ENCODE measurements around the gene ZNF22.
"Not testable (repeated sequence)": the region's sequence is repeated elsewhere in the genome, so short reads cannot be mapped to it uniquely, and the experiment has no call there.

ZNF22 gene

DNA sequence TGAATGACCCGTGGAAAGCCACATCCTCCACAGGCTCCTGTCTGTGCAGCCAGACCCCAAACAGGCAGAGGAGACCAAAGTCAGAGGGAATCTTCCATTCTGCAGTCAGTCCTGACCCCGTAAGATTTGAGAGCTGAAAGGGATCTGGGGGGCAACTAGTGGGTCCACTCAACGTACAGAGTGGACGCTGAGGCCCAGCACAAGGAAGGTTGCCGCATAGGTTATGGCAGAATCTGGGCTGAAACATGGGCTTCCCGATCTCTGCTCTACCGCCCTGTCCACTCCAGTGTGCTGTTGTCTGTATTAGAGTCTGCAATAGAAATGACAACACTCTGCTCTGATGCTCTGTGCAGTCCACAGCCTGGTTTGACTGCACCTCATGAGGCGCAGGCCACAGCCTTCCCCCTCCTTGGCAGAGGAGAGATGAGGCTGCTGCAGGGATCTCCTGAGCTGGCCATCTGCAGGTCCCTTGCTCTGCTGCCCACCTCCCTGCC lies 7.9 kb upstream of the ZNF22 start:
- no peak for DNase-seq

DNA sequence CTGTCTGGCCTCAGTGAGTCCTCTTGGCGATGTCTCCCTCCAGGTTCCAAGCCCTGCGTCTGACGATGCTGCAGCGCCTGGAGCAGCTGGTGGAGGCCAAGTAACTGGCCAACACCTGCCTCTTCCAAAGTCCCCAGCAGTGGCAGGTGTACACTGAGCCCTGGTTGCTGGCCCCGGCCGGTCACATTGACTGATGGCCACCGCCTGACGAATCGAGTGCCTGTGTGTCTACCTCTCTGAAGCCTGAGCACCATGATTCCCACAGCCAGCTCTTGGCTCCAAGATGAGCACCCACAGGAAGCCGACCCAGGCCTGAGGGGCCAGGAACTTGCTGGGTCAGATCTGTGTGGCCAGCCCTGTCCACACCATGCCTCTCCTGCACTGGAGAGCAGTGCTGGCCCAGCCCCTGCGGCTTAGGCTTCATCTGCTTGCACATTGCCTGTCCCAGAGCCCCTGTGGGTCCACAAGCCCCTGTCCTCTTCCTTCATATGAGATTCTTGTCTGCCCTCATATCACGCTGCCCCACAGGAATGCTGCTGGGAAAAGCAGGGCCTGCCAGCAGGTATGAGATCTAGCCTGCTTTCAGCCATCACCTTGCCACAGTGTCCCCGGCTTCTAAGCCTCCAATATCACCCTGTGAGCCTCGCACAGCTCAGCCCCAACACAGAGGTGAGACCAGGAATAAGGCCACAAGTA lies 7.3 kb upstream of the ZNF22 start:
- DNase-seq: no peak

DNA sequence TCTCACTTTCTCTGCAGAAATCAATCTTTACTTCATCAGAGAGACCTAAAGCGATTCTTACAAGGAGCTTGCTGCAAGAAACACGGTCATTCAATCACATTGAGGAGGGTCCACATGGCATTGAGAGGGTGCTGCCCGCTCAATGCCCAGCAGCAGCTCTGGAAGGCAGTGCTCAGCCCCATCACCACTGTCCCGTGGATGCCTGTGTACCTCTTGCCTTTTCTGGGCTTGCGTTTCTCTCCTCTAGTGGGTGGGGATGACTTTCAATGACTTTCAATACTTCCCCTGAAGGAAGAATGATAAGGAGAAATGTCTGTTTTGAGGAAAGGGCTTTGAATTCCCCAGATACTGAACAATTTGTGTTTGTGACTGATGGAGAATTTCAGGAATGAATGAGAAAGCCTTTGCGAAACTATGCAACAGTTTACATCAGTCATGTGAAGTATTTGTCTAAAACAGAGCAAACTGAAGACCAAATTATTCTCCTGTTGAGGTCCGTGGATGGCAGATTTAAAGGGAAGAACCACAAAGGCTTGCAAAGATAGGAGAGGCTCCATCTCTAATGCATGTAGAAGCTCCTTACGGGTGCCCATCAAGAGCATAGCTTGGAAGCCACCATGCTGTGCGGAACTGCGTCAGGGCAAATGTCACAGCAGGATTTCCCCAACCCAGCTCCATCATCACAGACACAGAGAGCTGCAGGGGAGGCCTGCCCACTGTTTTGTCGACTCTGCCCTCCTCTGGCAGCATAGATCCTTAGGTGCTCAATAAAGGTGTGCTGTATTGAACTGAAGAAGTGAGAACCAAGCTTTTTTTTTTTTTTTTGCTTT lies 6.6 kb upstream of the ZNF22 start:
- DNase-seq: no peak

DNA sequence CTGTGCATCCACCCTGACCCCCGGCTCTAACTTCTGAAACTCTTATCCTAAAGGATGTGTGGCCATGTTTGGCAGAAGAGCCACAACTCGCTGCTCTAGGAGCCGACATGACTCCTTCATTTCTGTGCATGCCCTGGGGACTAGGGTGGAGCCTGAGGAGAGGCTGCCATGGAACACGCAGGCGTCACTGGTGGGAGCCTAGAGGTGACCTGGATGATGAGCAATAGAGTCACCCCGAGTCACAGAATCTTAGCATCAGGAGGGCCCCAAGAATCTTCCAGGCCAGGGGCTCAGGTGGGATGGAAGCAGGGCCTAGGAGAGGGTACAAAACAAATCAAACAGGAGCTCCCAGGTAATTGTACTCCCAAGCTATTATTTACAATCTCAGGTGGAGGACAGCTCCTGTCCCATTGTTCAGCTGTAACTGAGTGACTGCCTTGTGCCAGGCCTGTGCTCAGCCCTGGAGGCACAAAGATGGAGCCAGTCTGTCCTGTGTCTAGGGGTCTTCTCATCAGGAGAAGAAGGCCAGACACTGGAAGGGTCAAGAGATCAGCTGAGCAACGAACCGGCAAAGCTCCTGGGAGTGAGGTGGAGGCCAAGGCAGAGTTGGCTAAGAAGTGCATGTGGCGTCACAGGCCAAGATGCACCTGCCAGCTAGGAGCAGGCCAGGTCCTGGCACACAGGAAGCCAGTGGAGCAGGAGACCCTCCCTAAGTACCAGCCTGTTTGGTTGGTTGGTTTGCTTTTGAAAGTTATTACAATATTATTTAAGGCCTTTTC lies 5.8 kb upstream of the ZNF22 start:
- no peak for DNase-seq

DNA sequence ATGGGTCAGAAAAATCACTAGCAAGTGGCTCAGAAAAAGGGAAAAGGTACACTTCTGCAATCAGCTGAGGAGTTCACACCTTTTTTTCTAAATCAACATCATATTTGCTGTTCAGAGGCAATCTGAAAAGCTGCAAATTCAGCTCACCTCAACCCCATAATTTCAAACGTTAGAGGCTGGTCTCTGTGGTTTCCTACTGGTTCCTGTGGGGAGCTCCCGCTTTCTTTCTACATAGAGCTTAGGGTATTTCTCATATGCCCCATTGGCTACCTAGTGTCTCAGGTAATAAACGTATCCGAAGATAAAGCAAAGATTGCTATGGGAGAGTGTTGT lies 5.2 kb upstream of the ZNF22 start:
- no peak for DNase-seq

DNA sequence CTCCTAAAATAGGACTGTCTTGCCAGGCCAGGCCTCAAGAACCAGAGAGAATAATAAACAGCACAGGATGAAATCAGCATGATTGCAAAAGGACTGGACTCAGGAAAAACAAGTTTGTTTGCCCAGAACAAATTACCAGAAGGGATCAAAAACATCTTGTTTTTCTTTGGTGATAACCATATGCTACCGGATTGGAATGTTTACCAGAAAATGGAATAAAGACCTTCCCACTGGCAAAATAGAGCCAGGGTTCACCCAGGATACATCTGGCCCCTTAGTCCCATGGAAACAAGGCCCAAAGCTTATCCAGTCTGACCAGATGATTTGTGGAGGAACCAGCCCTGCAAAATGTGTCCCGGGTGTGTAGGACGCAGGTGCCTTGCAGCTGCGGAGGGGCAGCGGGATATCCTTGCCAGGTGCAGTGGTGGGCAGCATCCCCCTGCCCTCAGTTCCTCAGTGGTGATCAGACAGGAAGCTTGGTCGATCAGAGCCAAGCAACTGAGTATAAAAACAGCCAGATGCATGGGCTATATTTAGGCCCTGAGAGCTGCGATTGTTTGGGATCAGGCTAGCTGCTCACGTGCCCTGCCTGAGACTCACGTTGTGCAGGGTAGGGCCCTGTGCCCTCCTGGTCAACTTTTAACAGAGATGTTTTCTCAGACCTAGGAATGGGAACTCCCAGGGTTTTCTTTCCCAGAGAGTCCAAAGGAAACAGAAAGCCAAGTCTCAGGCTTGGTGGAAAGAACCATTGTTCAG lies 4.6 kb upstream of the ZNF22 start:
- no peak for DNase-seq

DNA sequence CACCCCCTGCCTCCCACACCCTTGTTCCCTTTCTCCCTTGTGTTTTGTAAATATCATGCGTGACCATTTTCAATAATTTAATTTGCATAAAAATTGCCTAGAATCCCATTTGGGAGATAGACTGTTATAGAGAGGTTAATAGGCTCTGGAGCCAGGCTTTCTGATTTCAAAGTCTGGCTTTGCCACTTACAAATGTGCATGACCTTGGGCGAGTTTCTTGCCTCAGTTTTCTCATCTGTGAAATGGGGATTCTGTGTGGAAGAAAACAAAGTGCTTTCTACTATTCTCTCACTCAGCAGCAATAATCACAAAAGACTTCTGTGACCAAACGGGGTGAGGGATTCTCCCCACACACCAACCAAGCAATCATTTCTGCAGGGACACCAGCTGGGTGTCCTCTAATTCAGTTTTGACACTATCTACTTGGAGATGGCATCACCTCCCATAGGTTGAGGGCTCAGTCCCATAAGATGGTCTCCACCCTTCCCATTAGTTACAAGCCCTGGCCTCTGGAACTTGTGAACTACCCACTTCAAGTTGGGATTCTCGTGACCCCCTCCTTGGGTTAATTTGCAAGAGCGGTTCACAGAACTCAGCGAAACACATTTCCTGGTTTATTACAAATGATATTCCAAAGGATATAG lies 3.5 kb upstream of the ZNF22 start:
- DNase-seq: no peak

DNA sequence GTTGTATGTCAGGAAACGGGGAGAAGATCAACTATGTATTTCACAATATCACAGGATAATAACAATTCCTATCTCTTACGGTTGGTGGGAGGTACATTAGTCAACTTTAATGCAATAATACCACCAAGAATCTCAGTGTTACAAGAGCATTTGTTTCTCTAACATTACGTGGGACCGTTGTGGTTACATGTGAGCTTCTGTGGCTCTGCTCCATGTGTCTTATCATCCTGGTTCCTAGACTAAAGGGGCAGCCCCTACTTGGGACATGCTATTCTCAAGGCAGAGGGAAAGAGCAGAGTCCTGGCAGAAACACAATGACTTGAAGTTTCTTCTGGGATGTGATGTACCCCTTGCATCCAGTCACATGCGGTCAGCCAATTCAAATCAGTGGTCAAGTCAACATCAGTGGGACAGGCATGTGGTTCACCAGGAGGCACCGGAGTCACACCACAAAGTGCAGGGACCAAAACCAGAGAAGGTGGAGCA lies 2.5 kb upstream of the ZNF22 start:
- no peak for DNase-seq

DNA sequence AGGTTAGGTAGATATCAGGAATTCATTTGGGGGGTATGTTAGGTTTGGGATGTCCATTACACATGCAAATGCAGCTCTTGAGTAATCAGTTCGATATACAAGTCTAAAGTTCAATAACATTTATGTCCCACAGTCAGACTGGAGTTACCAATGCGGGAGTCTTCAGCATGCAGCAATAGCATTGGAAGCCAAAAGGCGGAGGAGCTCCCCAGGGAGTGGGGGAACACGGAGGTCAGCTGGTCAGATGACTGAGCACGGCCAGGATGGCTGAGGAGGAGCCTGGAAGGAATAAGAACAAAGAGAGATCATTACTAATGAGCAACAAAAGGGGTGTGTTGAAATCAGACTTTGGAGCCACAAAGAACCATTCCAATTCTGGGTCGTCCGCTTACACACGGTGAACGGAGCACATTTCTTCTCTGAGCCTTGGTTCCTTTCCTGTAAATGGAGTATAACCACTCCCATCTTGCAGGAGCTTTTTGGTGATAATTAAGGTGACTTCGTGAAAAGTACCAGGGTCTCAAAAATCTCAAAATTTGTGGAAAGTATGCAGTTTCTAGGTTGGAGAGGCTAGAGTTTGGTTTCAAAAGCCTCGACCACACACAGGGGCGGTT lies 478 bp upstream of the ZNF22 start:
- DNase-seq: no peak

DNA sequence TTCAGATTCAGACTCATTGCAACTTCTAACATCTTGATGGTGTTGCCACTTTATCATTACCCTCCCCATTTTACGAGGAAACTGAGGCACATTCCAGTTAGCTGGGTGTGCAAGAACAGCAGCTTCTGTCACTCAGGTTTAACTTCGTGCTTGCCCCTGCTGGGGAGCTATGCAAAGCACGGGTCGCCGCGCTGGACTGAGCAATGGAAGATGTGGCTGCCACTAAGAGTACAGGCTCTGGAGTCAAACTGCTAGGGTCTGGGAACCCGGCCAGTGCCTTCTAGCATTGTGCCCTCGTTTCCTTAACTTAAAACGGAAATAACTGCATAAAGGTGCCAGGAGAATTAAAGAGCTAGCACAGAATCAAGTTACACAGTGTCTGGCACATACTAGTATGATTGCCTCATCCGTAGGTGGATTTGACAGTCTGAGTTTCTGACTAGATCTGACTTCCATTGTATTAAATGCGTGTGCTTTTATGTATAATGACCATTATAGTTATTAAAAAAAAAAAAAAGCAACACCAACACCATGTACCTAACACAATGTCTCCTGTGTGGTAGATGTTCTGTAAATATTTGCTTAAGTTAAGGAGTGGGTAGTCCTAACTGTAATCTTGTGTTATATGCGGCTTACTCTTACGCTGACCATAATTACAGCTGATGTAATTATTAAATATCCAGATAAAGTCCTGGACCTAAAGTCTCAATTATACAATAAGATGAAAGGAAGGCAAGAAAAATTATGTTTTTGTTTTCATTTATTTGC lies 842 bp downstream of the ZNF22 start:
- peak in 1 of 2 donors; percentile 42 for DNase-seq

DNA sequence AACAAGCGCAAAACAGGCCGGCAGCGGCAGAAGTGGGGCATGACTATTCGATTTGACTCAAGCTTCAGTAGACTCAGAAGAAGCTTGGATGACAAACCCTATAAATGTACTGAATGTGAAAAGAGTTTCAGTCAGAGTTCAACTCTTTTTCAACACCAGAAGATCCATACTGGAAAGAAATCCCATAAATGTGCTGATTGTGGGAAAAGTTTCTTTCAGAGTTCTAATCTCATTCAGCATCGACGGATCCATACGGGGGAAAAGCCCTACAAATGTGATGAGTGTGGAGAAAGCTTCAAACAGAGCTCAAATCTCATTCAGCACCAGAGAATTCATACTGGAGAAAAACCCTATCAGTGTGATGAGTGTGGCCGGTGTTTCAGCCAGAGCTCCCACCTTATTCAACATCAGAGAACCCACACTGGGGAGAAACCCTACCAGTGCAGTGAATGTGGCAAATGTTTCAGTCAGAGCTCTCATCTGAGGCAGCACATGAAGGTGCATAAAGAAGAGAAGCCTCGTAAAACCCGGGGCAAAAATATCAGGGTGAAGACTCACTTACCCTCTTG lies 2.8 kb downstream of the ZNF22 start:
- no peak for DNase-seq

DNA sequence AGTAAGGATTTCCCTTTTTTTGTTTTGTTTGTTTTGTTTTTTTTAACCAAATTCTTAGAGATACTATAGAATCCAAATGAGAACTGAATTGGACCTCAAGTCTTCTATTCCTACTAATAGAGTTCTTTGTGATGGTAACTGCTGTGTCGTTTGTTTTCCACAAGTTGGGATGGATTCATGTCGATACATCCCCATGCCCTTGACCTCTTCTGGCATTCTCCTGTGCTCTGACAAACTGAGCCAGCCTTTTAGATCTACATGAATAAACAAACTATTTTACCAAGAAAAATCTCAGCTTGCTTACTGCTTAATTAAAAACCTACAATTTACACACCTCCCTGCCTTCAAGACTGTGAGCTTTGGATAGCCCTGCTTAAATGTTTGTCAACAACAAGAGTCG lies 3.9 kb downstream of the ZNF22 start:
- no peak for DNase-seq

DNA sequence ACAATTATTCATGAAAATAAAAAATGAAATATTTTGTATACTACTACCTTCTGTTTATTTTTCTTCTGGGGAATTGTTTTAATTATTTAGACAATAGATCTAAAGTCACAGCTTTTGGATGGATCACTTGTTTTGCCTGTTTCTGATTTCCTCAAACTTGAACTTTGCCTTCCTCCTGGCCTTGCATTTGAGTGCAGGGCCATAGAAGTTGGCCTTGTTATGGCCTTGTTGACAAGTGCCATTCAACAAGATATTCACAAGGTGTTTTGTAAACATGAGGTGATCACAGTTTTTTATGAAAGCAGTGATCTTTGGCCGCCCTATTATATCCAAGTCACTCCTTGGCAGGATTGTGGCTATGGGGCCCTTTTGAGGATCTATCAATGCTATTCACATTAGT lies 4.6 kb downstream of the ZNF22 start:
- DNase-seq: no peak

DNA sequence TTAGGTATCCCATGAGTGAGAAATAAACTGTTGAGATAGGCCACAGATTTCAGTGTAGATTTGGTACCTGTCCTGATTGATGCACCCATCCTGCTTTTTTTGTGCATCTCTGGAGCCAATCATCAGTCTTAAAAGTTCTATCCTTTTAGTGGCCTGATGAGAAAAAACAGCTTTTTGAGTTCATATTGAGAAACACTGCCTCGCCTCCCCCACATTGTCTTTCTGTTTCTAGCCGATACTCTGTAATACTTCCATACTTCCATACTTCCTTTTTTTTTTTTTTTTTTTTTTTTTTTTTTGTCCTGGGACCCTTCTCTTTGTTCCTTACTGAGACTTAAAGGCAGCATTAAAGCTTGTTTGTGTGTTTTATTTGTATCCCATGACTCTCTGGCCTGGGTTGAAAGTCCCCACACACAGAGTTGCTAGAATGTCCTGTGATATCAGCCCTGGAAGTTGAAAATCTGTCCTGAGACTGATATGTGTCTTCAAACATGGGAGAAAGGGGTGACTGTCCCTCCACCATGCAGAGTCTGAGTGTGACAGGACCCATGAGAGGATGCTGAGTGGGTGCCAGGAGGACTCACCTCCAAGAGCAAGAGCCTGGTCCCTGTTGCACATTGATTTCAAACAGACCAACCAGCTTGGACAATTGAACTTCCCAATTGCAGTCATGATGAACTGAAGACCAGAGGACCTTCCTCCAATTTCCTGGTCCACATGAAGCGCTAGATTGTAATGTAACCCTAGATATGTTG lies 5.7 kb downstream of the ZNF22 start:
- DNase-seq: no peak

DNA sequence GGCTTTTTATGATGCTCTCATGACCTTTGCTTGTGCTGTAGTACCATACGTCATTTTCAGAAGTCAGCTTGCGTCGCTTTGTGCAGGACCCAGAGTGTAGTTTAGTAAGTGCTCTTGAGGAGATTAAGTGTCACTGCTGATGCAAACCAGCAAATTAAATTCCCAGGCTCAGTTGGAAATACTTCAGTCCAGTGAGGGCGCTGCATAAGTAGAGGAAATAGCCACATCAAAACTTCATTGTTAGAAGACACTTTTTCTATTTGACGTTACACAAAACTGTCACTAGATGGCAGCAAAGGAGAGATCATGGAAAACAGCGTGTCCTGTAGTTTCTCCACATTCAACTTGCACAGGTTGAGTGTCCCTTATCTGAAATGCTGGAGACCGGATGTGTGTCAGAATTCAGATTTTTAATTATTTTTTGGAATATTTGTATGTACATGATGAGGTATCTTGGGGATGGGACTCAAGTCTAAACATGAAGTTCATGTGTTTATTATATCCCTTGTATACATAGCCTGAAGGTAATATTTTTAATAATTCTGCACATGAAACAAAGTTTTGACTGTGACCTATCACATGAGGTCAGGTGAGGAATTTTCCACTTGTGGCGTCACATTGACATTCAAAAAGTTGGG lies 7.9 kb downstream of the ZNF22 start:
- no peak for DNase-seq

DNA sequence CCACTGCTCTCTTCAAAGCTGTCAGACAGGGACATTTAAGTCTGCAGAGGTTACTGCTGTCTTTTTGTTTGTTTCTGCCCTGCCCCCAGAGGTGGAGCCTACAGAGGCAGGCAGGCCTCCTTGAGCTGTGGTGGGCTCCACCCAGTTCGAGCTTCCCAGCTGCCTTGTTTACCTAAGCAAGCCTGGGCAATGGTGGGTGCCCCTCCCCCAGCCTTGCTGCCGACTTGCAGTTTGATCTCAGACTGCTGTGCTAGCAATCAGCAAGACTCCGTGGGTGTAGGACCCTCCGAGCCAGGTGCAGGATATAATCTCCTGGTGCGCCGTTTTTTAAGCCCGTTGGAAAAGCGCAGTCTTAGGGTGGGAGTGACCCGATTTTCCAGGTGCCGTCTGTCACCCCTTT lies 13.8 kb downstream of the ZNF22 start:
- not testable (repeated sequence) for DNase-seq

DNA sequence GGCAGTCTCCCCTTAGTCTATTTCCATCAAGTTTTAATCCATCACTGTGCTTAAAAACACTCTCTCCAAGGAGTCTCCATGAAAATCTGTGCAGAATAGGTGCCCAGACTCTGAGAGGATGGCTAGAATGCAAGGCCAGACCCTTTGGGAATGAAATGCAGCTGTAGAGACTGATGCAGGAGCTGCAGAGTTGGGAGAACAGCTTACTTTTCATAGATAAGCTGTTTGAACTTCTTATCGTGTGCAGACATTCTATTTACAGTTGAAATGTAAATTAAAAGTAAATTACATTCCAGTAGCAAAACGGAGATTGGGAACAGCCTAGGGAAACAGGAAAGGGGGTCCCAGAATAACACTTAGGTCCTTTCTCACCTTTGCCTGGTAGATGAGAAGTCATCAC lies 14.9 kb downstream of the ZNF22 start:
- DNase-seq: no peak

DNA sequence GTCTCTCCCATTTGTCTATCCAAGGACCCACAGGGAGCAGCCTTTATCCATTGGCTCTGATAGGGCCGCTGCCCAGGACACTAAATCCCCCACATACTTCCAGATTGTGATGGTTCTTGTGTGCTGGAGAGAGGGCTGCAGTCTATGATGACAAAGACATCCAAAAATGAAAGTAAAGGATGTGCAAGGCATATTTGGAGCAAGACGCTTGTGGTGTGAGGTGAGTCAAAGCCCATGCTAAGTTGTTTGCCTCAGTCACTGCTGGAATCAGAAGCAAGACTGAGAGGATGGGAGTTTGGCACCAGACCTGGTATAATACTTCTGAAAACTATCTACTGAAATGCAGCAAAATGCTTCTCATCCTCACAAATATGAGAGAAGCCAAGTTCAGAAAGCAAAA lies 22.7 kb downstream of the ZNF22 start:
- DNase-seq: no peak

DNA sequence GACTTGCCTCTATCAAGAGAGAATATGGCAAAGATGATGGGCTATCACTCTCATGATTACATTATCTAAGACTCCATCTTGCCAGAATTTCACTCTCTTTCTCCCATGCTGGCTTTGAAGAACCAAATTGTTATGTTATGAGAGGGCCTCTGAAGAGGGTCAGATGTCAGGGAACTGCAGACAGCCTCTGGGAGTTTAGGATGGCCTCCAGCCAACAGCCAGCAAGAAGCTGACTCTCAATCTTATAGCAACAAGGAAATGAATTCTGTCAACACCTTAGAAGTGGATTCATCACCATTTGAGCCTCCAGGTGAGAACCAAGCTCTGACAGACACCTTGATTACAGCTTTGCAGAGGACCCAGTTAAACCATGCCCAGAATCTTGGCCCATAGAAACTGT lies 33.6 kb downstream of the ZNF22 start:
- DNase-seq: no peak
